Measurements from ENCODE around the gene MAP3K3.

The MAP3K3 gene

GRCh38 chr17:63621684-63622573 is at the start of gene MAP3K3:
TSS of gene MAP3K3 (plus strand) at chr17:63622417. CDS start at chr17:63622760, 343 bp downstream.
- peak; percentile 100 for DNase-seq

DNA sequence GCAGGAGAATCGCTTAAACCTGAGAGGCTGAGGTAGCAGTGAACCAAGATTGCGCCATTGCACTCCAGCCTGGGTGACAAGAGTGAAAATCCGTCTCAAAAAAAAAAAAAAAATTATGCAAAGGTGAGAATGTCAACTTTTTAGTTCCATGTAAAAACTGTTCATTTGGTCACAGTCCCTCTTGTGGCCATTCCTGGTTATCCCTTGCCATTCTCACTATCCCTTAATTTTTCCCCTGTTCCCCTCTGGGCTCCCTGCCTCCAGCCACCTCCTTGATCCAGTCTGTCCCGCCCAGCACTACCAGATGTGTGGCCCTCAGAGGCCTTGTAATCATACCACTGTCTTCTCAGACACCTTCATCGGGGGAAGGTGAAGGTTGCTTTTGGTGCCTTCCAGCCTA is 48.6 kb upstream of the MAP3K3 start:
- DNase-seq, result no peak

DNA sequence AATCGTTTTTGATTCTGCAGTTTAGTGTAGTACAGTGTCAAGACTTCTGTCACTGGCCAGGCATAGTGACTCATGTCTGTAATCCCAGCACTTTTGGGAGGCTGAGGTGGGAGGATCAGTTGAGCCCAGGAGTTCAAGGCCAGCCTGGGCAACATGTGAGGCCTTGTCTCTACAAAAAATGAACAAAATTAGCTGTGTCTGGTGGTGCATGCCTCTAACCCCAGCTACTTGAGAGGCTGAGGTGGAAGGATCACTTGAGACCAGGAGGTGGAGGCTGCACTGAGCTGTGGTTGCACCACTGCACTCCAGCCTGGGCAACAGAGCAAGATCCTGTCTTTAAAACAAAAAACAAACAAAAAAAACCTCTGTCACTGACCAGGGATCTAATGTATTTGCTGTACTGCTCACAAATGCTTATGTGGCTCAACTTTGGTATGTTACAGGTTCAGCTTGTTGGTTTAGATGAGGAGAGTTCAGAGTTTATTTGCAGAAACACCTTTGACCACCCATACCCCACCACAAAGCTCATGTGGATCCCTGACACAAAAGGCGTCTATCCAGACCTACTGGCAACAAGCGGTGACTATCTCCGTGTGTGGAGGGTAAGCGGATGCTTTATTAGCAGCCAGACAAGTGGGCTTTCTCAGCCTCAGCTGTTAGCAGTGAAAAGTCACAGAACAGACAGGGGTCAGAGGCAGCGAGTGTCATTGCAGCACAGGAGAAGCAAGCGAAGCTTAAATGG is 44.0 kb upstream of the MAP3K3 start:
- no peak for DNase-seq

DNA sequence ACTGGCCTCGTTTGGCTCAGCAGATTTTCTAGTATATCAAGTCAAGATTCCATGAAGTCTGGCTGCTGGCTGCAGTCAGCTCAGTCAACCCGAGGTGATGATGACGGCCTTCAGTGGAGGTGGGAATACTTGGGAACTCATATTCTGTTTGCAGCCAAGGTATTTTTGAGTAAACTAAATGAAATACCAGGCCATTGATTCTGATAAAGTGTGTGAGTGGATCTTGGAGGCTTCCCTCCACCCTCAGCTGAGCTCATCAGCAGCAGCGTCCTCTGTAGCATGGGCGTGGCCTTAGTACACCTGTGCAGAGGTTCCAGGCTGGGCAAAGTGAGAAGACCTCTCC is 43.5 kb upstream of the MAP3K3 start:
- no peak for DNase-seq

DNA sequence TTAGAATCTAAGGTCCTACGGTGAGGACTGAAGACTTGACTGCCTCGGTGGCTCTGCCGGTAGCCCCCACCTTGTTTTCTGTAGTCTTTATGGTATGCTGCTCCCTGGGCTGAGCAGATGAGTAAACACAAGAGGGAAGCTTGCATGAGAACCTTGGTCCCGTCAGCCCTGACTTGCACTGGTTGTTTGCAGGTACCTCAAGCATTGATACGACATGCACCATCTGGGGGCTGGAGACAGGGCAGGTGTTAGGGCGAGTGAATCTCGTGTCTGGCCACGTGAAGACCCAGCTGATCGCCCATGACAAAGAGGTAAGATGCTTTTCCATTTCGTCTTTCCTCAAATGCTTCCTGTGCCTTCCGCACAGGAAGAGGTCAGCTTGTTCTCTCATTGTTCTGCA is 42.6 kb upstream of the MAP3K3 start:
- DNase-seq, result no peak

DNA sequence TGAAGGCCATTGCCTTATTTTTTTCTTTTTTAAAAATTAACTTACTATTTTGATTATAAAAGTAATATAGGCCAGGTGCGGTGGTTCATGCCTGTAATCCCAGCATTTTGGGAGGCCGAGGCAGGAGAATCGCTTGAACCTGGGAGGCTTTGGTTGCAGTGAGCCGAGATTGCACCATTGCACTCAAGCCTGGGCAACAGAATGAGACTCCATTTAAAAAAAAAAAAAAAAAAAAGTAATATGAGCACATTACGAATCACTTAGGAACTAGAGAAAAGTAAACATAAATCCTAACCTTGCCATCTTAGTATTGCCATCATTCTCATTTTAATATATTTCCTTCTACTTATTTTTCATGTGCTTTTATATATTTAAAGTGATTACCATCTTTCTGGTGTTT is 34.4 kb upstream of the MAP3K3 start:
- DNase-seq, result no peak

DNA sequence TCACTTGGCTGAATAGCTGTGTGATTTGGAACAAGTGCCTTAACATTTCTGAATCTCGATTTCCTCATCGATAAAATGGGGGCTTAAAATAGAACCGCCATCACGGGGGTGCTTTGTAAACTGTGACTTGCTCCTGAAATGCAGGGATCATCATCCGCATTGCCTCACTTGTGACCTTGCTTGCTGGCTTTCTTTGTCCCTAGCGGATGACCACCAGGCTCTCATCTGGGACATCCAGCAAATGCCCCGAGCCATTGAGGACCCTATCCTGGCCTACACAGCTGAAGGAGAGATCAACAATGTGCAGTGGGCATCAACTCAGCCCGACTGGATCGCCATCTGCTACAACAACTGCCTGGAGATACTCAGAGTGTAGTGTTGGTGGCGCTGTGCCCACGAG is 33.4 kb upstream of the MAP3K3 start:
- DNase-seq, result no peak

- DNase-seq, result no peak
These were observed 32.6 kb upstream of the MAP3K3 start for GRCh38 chr17:63589646-63590045.

DNA sequence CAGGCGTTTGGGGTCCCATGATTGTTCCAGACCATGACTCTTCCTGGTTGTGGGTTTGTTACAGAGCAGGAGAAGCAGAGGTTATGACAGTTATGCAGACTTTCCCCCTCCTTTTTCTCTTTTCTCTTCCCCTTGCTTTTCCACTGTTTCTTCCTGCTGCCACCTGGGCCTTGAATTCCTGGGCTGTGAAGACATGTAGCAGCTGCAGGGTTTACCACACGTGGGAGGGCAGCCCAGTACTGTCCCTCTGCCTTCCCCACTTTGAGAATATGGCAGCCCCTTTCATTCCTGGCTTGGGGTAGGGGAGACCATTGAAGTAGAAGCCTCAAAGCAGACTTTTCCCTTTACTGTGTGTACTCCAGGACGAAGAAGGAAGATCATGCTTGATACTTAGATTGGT is 29.4 kb upstream of the MAP3K3 start:
- DNase-seq, result no peak

GRCh38 chr17:63595132-63595531 is 27.1 kb upstream of the MAP3K3 start:
- no peak for DNase-seq

GRCh38 chr17:63596856-63597586 is 25.2 kb upstream of the MAP3K3 start:
- no peak for DNase-seq

DNA sequence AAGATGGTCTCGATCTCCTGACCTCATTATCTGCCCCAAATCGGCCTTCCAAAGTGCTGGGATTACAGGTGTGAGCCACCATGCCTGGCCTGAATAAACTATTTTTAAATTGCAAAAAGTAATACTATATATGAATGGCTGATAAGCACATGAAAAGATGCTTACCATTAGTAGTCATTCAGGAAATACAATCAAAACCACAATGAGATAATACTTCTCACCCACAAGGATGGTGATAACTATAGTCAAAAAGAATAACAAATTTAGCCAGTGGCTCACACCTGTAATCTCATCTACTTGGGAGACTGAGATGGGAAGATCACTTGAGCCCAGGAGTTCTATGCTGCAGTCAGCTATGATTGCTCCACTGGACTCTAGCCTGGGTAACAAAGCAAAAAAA is 23.9 kb upstream of the MAP3K3 start:
- no peak for DNase-seq

DNA sequence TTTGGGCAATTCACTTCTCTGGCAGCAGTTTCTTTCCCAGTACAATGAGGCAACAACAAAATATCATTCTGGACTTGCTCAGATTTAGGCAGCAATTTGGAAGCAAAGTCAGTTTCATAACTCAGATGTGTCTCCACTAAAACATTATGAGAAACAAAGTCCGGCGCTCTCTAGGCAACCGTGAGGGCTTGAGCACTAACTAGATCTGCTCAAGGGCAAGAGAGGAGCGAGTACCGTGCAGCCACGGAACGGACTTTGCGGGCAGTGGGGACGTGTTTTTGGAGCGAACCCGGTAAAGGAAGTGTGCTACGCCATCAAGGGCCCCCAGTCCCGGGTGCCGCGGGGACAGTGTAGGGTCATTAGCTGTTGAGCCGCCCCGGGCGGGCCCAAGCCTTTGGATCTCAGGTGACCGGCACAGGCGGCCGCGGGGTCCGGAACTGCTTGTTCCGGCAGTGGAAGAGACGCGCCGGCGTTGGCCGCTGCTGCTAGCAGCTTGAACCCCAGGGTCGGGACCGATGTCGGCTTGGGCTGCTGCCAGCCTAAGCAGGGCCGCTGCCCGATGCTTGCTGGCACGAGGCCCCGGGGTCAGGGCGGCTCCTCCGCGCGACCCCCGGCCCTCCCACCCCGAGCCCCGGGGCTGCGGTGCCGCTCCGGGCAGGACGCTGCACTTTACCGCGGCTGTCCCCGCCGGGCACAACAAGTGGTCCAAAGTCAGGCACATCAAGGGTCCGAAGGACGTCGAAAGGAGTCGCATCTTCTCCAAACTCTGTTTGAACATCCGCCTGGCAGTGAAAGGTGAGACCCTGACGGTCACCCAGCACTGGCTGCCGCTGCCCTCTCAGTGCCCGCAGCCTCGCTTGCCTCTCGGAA is 21.4 kb upstream of the MAP3K3 start, which contains the start of gene TACO1:
TSS of gene TACO1 (plus strand) at position 327 of the 870 bp plus-strand sequence. CDS start at position 516, 189 bp downstream.
- peak; percentile 86 for DNase-seq

DNA sequence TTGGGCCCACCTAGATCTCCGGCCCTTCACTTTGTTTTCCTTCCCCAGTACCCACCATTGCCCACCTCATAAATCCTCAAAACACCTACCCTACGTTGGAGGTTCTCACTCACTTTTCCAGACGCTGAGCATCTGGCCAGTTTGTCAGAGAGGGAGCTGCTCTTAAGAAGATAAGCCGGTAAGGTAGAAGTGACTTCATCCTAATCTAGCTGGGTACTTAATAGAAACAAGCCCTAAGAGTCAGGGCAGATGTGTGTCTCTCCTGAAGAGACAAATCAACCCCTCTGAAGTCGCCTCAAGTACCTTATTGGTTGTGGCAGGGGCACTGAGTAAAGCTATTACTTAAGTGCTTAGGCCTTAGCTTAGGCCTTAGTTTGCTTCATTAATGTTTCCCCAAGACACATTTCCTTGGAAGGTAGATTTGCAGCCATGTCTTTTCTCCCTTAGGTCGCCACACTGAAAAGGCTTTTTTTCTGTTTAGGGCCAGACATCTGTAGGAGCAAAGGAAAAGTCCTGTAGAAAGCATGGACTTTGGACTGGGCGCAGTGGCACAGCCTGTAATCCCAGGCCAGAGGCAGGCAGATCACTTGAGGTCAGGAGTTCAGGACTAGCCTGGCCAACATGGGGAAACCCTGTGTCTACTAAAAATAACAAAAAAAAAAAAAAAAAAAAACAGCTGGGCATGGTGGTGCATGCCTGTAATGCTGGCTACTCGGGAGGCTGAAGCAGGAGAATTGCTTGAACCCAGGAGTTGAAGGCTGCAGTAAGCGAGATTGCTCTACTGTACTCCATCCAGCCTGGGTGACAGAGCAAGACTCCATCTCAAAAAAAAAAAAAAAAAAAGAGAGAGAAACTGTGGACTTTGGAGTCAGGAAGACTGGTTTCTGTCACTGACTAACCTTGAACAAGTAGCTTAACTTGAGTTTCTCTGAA is 20.5 kb upstream of the MAP3K3 start:
- no peak for DNase-seq

DNA sequence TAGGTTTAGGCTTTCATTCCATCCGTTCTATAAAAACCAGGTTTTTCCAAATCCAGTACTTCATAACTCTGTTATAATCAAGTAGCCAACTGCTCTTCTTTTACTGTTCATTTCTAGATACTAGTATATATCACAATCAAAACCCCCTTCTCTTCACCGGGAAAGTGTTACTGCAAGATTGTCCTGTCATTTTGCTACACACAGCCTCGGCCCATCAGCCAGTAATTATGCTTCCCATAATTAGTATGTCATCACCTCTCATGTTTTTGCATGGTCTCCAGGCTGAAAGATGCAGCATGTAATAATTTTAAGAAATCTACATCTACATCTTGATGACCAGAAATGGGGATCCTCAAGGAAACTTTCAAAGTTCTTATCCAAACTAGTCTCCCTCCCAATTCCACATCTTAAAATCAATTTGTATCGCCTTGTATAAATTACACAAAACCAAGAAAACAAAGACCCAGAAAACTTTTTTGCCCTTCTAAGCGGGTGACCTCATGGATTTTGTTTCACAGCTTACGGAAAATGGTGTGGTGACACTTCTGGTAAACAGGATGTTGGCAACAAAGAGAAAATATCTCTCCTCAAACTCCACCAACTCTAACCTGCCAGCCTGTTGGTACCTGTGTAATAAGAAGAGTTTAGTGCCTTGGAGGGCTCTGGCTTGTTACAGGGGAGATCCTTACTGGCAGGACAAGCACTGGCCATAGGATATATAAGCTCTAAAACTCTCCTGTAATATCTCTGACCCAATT is 12.2 kb upstream of the MAP3K3 start:
- DNase-seq, result no peak

DNA sequence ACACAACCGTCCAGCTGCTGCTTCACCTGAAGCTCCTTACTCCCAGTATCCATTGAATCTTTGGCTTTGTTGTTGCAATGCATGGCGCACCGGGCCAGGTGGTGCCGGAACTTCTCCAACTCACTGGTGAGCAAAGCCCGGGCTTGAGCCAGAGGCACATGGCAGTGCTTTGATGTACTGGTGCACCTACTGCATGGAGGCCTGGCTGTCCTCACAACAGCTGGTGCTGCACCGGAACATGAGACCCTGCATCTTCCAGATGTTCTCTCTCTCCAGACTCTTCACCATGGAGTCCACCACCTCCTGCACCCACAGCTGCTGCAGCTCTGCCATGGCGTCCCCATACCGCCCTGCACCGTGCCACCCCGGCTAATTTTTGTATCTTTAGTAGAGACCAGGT is 11.4 kb upstream of the MAP3K3 start:
- DNase-seq, result no peak

DNA sequence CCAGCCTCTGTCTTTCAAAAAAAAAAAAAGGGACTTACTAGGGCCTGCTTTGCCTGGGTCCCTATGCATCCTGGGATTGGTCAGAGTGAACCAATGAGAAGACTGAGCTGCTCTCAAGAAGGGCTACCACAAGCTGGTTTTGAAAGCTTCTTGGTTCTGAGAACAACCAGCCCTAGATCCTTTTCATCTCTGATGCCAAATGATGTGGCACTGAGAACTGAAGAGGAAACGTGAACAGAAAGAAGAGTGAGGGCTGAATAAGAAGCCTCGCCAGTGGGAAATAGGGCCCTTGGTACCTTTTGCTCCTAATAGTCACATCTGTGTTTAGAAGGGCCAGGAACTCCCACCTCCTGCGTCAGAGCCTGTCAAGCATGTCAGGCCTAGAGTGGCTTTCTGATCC is 10.9 kb upstream of the MAP3K3 start:
- DNase-seq, result no peak

- no peak for DNase-seq
These were observed 8.6 kb upstream of the MAP3K3 start for GRCh38 chr17:63613663-63614062.

DNA sequence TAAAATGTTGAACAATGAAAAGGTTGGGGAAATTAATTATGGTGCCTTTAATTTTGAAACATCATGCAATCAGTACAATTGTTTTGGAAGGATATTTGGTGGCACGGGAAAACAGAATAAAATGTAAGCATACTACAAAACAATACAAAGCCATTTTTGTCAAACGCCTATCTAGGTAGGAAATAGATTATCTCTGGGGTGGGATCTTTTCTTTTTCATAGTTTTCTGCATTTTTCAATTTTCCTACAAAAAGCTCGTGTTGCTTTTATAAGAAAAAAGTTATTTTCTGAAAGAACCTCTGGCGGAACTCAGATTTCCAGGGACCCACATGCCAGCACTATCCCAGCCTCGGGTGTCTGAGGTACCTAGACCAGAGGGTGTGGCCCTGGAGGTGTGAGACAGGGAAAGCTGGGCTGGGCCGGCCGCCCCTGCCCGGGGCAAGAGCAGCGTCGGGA is 961 bp upstream of the MAP3K3 start:
- no peak for DNase-seq
